SK-N-SH treated with all-trans-retinoic acid at 6 μM for 48 hours (cell line): ENCODE measurements around the gene CMIP.

ENCODE experiments used
- ATAC-seq: fragments of 200-7000 bp; cut with Tn5 transposase; 3 replicates; pipeline ENCODE4 v1.9.1; 2020; ENCODE audit warnings: mild to moderate bottlenecking, moderate library complexity
- ARNTL ChIP-seq: fragments of 450-650 bp; formaldehyde crosslinking; IDR thresholded peaks from 2 replicates; pipeline ENCODE4 v1.5.0; 2020; ENCODE audit warnings: low read depth, mild to moderate bottlenecking, moderate library complexity, borderline replicate concordance
- BACH2 ChIP-seq: fragments of 250-450 bp; sonication (Bioruptor Pico); IDR thresholded peaks from 2 replicates; pipeline ENCODE4 v1.9.0; 2021; ENCODE audit warnings: mild to moderate bottlenecking, borderline replicate concordance
- ESRRG ChIP-seq: fragments of 250-450 bp; sonication (Bioruptor Pico); IDR thresholded peaks from 2 replicates; pipeline ENCODE4 v1.6.1; 2021; ENCODE audit warnings: mild to moderate bottlenecking
- OSR1 ChIP-seq: fragments of 250-450 bp; sonication (Bioruptor Pico); IDR thresholded peaks from 2 replicates; pipeline ENCODE4 v1.8.0; 2022; ENCODE audit warnings: moderate library complexity, mild to moderate bottlenecking, inconsistent platforms
- PPARA ChIP-seq: fragments of 250-450 bp; sonication (Bioruptor Pico); IDR thresholded peaks from 2 replicates; pipeline ENCODE4 v1.5.0; 2020; ENCODE audit warnings: mild to moderate bottlenecking, borderline replicate concordance
- SNAI2 ChIP-seq: fragments of 250-450 bp; sonication (Bioruptor Pico); IDR thresholded peaks from 2 replicates; pipeline ENCODE4 v1.5.0; 2020; ENCODE audit warnings: mild to moderate bottlenecking, moderate library complexity
- TCF4 ChIP-seq: fragments of 250-450 bp; sonication (Bioruptor Pico); IDR thresholded peaks from 2 replicates; pipeline ENCODE4 v1.8.0; 2021; ENCODE audit warnings: mild to moderate bottlenecking, moderate library complexity, borderline replicate concordance
- TOX ChIP-seq: fragments of 250-450 bp; sonication (Bioruptor Pico); IDR thresholded peaks from 2 replicates; pipeline ENCODE4 v1.8.0; 2021; ENCODE audit warnings: mild to moderate bottlenecking, moderate library complexity, borderline replicate concordance
- ZC3H10 ChIP-seq: fragments of 250-450 bp; sonication (Bioruptor Pico); IDR thresholded peaks from 2 replicates; pipeline ENCODE4 v1.5.1; 2021; ENCODE audit warnings: mild to moderate bottlenecking, moderate library complexity
- ZFP3 ChIP-seq: fragments of 250-450 bp; sonication (Bioruptor Pico); IDR thresholded peaks from 2 replicates; pipeline ENCODE4 v1.5.0; 2020; ENCODE audit warnings: mild to moderate bottlenecking, moderate library complexity
- ZFP30 ChIP-seq: fragments of 450-650 bp; formaldehyde crosslinking; IDR thresholded peaks from 2 replicates; pipeline ENCODE4 v1.5.0; 2022; ENCODE audit warnings: mild to moderate bottlenecking, moderate library complexity
- ZNF565 ChIP-seq: fragments of 450-650 bp; formaldehyde crosslinking; conservative IDR thresholded peaks from 2 replicates; pipeline ENCODE4 v1.5.0; 2020; ENCODE audit warnings: low read depth, mild to moderate bottlenecking, moderate library complexity
- ZNF70 ChIP-seq: fragments of 450-650 bp; formaldehyde crosslinking; IDR thresholded peaks from 2 replicates; pipeline ENCODE4 v1.5.0; 2020; ENCODE audit warnings: mild to moderate bottlenecking, moderate library complexity
- ZNF8 ChIP-seq: fragments of 450-650 bp; formaldehyde crosslinking; IDR thresholded peaks from 2 replicates; pipeline ENCODE4 v1.5.0; 2020; ENCODE audit warnings: mild to moderate bottlenecking, moderate library complexity
- TF ChIP-seq, protein P1 (sequence below): fragments of 250-450 bp; sonication (Bioruptor Pico); IDR thresholded peaks from 2 replicates; pipeline ENCODE4 v1.5.0; 2020; ENCODE audit warnings: mild to moderate bottlenecking, moderate library complexity
- TF ChIP-seq, protein P2 (sequence below): fragments of 250-450 bp; sonication (Bioruptor Pico); IDR thresholded peaks from 2 replicates; pipeline ENCODE4 v1.8.0; 2020; ENCODE audit warnings: mild to moderate bottlenecking, moderate library complexity, borderline replicate concordance
- TF ChIP-seq, protein P3 (sequence below): fragments of 250-450 bp; sonication (Bioruptor Pico); IDR thresholded peaks from 2 replicates; pipeline ENCODE4 v1.8.0; 2021; ENCODE audit warnings: low read depth, mild to moderate bottlenecking, moderate library complexity, borderline replicate concordance
- TF ChIP-seq, protein P4 (sequence below): fragments of 250-450 bp; sonication (Bioruptor Pico); IDR thresholded peaks from 2 replicates; pipeline ENCODE4 v1.5.1; 2021; ENCODE audit warnings: mild to moderate bottlenecking, moderate library complexity

The CMIP gene

DNA sequence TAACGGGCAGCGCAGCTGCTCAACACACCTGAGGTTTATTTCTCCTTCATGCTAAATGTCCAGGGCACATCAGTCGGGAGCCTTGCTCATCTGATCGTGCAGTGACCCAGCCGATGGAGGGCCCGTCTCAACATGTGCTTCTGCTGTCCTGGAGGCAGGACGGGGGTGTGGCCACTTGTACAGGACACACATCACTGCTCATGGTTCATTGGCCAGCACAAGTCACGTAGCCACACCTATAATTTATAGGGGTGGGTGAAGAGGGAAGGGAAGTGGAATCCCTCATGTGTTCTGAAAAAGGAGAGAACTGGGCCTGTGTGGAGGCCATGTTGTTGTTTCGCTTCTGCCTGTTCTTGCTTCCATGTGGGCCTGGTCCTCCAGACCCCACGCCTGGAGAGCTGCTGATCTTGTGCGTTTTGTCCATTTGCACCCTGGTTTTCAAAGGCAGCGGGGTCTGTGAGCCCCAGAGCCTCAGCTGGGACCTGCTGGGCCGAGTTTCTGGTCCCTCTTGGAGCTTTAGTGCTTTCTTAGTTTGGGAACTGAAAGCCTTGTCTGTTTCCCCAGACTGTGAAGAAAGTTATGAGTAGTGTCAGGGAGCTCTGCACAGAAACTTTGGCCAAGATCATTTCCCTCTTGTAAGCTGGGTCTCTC is 60.5 kb downstream of the CMIP start:
- TF ChIP-seq ZC3H10 (no peak), PPARA (CRISPR knock-in tag) (no peak), TCF4 (CRISPR knock-in tag) (no peak), OSR1 (CRISPR knock-in tag) (no peak), ESRRG (CRISPR knock-in tag) (no peak), TOX (no peak), ZFP30 (CRISPR knock-in tag) (no peak)
- peak; percentile 63 for ATAC-seq

DNA sequence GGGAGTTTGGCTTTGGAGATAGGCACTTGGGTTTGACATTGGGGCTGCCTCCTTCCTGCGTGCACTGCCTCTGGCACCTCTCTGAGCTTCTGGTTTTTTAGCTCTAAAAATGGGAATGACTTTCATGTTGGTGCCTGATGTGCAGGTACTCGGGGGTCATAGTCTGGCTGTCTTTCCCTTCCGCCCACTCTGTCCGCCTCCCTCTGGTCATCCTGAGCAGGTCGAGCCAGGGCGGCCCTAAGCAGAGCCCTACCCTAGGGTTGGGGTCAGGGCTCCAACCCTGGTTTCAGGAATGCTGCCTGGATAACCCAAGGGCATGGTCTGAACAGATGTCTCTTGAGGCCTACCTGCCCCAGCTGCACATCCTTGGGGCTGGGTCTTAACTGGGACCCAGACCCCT is 64.8 kb downstream of the CMIP start:
- no peak for ATAC-seq
- TF ChIP-seq PPARA (CRISPR knock-in tag) (no peak), ZNF70 (CRISPR knock-in tag) (no peak), SNAI2 (no peak)
- TF ChIP-seq, protein P1, sequence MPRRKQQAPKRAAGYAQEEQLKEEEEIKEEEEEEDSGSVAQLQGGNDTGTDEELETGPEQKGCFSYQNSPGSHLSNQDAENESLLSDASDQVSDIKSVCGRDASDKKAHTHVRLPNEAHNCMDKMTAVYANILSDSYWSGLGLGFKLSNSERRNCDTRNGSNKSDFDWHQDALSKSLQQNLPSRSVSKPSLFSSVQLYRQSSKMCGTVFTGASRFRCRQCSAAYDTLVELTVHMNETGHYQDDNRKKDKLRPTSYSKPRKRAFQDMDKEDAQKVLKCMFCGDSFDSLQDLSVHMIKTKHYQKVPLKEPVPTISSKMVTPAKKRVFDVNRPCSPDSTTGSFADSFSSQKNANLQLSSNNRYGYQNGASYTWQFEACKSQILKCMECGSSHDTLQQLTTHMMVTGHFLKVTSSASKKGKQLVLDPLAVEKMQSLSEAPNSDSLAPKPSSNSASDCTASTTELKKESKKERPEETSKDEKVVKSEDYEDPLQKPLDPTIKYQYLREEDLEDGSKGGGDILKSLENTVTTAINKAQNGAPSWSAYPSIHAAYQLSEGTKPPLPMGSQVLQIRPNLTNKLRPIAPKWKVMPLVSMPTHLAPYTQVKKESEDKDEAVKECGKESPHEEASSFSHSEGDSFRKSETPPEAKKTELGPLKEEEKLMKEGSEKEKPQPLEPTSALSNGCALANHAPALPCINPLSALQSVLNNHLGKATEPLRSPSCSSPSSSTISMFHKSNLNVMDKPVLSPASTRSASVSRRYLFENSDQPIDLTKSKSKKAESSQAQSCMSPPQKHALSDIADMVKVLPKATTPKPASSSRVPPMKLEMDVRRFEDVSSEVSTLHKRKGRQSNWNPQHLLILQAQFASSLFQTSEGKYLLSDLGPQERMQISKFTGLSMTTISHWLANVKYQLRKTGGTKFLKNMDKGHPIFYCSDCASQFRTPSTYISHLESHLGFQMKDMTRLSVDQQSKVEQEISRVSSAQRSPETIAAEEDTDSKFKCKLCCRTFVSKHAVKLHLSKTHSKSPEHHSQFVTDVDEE (CRISPR knock-in tag), result no peak
- TF ChIP-seq, protein P2, sequence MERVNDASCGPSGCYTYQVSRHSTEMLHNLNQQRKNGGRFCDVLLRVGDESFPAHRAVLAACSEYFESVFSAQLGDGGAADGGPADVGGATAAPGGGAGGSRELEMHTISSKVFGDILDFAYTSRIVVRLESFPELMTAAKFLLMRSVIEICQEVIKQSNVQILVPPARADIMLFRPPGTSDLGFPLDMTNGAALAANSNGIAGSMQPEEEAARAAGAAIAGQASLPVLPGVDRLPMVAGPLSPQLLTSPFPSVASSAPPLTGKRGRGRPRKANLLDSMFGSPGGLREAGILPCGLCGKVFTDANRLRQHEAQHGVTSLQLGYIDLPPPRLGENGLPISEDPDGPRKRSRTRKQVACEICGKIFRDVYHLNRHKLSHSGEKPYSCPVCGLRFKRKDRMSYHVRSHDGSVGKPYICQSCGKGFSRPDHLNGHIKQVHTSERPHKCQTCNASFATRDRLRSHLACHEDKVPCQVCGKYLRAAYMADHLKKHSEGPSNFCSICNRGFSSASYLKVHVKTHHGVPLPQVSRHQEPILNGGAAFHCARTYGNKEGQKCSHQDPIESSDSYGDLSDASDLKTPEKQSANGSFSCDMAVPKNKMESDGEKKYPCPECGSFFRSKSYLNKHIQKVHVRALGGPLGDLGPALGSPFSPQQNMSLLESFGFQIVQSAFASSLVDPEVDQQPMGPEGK (CRISPR knock-in tag), result no peak

DNA sequence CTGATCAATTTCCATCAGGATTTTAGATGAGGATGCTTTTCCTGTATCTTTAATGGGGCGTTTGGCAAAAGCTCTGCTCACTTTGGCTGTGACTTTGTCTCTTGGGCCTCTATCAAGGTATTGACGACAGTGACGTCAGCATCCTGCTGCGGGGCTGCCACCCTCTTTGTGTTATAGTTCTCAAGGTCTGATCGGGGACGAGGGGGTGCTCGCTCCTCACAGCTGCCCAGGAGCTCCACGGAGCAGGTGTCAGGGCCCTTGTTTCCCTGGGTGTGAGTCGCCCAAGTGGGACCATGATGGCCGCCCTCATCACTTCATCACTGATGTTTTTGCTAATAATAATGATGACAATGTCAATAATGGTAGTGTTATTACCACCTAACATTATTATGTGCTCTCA is 65.4 kb downstream of the CMIP start:
- no peak for TF ChIP-seq TCF4 (CRISPR knock-in tag)
- TF ChIP-seq ARNTL (CRISPR knock-in tag), result no peak
- TF ChIP-seq, protein P1 (CRISPR knock-in tag), result no peak
- no peak for TF ChIP-seq TOX
- TF ChIP-seq, protein P3, sequence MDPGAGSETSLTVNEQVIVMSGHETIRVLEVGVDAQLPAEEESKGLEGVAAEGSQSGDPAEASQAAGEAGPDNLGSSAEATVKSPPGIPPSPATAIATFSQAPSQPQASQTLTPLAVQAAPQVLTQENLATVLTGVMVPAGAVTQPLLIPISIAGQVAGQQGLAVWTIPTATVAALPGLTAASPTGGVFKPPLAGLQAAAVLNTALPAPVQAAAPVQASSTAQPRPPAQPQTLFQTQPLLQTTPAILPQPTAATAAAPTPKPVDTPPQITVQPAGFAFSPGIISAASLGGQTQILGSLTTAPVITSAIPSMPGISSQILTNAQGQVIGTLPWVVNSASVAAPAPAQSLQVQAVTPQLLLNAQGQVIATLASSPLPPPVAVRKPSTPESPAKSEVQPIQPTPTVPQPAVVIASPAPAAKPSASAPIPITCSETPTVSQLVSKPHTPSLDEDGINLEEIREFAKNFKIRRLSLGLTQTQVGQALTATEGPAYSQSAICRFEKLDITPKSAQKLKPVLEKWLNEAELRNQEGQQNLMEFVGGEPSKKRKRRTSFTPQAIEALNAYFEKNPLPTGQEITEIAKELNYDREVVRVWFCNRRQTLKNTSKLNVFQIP (CRISPR knock-in tag), result no peak
- TF ChIP-seq, protein P2 (CRISPR knock-in tag), result no peak
- no peak for TF ChIP-seq ZFP30 (CRISPR knock-in tag)
- TF ChIP-seq PPARA (CRISPR knock-in tag), result no peak
- no peak for TF ChIP-seq ZFP3 (CRISPR knock-in tag)

DNA sequence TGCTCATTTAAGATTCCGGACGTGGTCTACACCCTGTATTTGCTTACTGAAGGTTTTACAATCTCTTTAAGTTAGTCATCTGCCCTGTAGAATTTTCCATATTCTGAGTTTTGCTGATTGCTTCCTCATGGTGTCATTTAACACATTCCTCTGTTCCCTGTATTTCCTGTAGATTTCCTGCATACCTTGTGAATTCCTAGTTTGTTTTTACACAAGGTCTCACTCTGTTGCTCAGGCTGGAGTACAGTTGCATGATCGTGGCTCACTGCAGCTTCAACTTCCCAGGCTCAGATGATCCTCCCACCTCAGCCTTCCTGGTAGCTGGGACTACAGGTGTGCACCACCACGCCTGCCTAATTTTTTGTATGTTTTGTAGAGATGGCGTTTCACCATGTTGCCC is 66.8 kb downstream of the CMIP start:
- ATAC-seq, result peak; percentile 63
- TF ChIP-seq ZC3H10 (no peak), BACH2 (CRISPR knock-in tag) (no peak), ZFP30 (CRISPR knock-in tag) (no peak), ZNF8 (no peak), ZNF565 (CRISPR knock-in tag) (no peak), TCF4 (CRISPR knock-in tag) (no peak)
- TF ChIP-seq, protein P4, sequence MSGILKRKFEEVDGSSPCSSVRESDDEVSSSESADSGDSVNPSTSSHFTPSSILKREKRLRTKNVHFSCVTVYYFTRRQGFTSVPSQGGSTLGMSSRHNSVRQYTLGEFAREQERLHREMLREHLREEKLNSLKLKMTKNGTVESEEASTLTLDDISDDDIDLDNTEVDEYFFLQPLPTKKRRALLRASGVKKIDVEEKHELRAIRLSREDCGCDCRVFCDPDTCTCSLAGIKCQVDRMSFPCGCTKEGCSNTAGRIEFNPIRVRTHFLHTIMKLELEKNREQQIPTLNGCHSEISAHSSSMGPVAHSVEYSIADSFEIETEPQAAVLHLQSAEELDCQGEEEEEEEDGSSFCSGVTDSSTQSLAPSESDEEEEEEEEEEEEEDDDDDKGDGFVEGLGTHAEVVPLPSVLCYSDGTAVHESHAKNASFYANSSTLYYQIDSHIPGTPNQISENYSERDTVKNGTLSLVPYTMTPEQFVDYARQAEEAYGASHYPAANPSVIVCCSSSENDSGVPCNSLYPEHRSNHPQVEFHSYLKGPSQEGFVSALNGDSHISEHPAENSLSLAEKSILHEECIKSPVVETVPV (CRISPR knock-in tag), result no peak
- TF ChIP-seq, protein P1 (CRISPR knock-in tag), result no peak

More for the DNA sequence above, 65.4 kb downstream of the CMIP start:
- ATAC-seq, result no peak
